ENCODE measurements around the gene CEP63.

The CEP63 gene

DNA sequence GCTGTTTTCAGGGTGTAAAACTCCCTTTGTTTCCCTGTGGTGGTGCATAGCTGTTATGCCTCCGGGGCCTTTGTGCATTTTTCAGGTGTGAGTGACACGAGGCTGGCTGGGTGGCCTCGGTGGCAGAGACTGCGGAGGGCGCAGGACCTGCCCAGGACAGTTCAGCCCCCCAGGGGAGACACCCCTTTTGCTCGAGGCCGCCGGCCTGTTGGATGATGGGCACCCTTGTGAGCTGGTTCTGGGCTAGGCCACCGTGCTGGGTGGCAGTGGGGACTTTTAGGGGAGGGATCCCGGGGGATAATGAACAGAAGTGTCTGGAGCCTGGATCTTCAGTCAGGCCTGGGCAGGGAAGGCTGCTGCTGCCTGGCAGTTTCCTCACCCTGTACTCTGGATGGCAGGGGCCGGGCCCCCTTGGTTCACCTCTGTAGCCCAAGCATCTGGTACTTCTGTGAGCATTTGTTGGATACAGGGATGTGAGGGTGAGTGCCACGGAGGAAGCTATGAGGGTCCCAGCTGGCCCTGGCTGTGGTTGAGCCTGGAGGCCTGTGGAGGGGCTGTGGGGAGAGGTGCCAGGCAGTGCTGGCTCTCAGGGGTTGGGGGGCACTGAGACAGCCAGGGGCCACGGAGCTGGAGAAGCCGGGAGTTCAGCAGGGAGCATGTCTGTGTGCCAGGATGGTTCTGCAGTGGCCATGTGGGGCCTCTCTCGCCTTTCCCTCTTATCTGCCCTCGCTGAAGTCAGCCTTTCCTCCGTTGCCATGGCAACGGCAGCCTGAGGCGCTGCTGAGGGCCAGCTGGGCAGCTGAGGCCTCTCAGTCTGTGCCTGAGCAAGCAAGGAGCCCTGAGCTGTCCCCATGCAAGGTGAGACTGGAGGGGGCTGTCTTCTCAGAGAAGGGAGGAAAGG lies 115.9 kb downstream of the CEP63 start:
- H3K9me3 ChIP-seq (ENCODE audit: control insufficient read depth, low read length), result no peaks in the 10 kb centered on the region
- no peak overlapping the region for H3K9ac ChIP-seq (ENCODE audit: low read length)
- H3K27me3 ChIP-seq (replicated peaks; ENCODE audit: control insufficient read depth, insufficient read depth, low read length), result no peaks in the 10 kb centered on the region
- H3K36me3 ChIP-seq (ENCODE audit: control insufficient read depth, insufficient read depth, low read length, severe bottlenecking), result no peaks in the 10 kb centered on the region
- H3K4me3 ChIP-seq (ENCODE audit: low read length), result no peak overlapping the region
- H3K4me1 ChIP-seq (ENCODE audit: control insufficient read depth, insufficient read depth, low read length), result no peaks in the 10 kb centered on the region
- DNase-seq (ENCODE audit: low read depth), result peak; percentile 61

DNA sequence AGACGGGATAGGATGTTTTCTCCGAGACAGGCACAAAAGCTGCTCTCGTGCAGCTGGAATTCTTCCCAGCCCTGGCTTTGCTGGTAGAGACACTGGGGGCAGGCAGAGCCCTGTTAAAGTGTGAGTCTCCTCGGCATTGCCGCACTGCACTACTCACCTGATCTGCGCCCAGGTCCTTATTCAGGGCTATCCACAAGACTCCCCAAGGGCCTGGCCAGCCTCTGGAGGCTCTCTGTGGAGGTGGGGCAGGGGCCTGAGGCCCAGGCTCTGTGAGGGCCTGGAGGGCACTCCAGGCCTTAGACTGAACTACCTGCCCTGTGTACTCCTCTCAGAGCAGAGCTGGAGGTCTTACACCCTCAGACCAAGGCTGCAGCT lies 116.6 kb downstream of the CEP63 start:
- Histone ChIP-seq H3K36me3 (ENCODE audit: control insufficient read depth, insufficient read depth, low read length, severe bottlenecking) (no peaks in the 10 kb centered on the region), H3K4me3 (ENCODE audit: low read length) (no peak overlapping the region), H3K9ac (ENCODE audit: low read length) (no peak overlapping the region), H3K9me3 (ENCODE audit: control insufficient read depth, low read length) (no peaks in the 10 kb centered on the region), H3K4me1 (ENCODE audit: control insufficient read depth, insufficient read depth, low read length) (no peaks in the 10 kb centered on the region), H3K27me3 (replicated peaks; ENCODE audit: control insufficient read depth, insufficient read depth, low read length) (no peaks in the 10 kb centered on the region)
- DNase-seq (ENCODE audit: low read depth), result no peak

DNA sequence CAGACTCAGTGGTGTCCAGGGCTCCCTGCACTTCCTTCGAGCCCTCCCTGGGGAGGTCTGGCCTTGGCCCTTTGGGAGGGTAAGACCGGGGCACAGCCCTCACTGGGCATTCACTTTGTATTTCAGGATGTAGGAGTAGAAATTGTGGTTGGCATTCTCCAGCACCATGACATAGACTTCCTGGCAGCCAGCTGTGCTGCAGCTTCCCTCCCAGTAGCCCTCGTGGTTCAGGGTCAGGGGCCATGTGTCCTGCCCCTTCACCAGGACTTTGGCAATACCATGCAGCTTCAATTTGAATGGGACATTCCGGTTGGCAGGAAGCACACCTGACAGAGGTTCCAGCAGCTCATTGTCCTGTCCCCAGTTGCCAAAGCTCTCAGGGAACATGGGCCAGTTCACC lies 117.6 kb downstream of the CEP63 start:
- Histone ChIP-seq H3K27me3 (replicated peaks; ENCODE audit: control insufficient read depth, insufficient read depth, low read length) (no peaks in the 10 kb centered on the region), H3K9me3 (ENCODE audit: control insufficient read depth, low read length) (no peaks in the 10 kb centered on the region), H3K9ac (ENCODE audit: low read length) (no peak overlapping the region), H3K36me3 (ENCODE audit: control insufficient read depth, insufficient read depth, low read length, severe bottlenecking) (no peaks in the 10 kb centered on the region), H3K4me1 (ENCODE audit: control insufficient read depth, insufficient read depth, low read length) (no peaks in the 10 kb centered on the region), H3K4me3 (ENCODE audit: low read length) (no peak overlapping the region)
- DNase-seq (ENCODE audit: low read depth), result no peak

DNA sequence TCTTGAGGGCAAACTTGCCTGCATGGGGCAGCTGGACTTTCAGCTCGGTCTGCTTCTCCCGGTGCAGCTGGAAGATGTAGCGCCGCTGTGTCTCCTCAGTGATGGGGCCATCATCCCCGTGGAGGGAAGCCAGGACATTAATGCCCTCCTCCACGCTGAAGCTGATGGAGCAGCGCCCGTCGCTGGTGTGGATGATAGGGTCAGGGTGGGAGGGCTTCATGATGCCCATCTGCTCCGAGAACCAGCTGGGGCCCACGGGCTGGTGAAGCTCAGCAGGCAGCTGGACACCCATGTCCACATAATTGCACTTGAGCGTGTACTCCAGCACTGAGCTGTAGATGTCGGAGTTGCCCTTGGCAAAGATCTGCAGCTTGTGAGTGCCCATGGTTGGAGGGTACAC lies 118.1 kb downstream of the CEP63 start:
- H3K27me3 ChIP-seq (replicated peaks; ENCODE audit: control insufficient read depth, insufficient read depth, low read length), result no peaks in the 10 kb centered on the region
- H3K9ac ChIP-seq (ENCODE audit: low read length), result no peak overlapping the region
- no peaks in the 10 kb centered on the region for H3K9me3 ChIP-seq (ENCODE audit: control insufficient read depth, low read length)
- H3K4me3 ChIP-seq (ENCODE audit: low read length), result no peak overlapping the region
- no peaks in the 10 kb centered on the region for H3K36me3 ChIP-seq (ENCODE audit: control insufficient read depth, insufficient read depth, low read length, severe bottlenecking)
- no peak for DNase-seq (ENCODE audit: low read depth)
- H3K4me1 ChIP-seq (ENCODE audit: control insufficient read depth, insufficient read depth, low read length), result no peaks in the 10 kb centered on the region

DNA sequence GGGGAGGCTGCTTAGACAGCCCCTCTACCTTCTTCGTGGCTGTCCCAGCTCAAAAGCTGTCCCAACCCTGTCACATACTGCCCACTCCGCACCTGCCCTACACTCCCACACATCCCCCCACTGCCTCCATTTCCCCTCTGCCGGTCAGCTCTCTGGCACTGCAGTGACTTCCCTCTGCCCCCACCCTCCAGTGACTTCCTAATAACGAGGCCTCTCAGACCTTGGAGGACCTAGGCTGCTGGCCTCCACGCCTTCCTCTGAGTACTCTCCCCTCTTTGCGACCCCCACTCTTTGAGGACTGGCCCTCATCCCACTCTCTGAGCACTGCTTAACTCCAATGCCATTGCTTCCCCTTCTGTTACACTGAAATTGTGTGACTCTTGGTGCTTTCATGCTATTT lies 119.7 kb downstream of the CEP63 start:
- Histone ChIP-seq H3K9me3 (ENCODE audit: control insufficient read depth, low read length) (no peaks in the 10 kb centered on the region), H3K27me3 (replicated peaks; ENCODE audit: control insufficient read depth, insufficient read depth, low read length) (no peaks in the 10 kb centered on the region), H3K36me3 (ENCODE audit: control insufficient read depth, insufficient read depth, low read length, severe bottlenecking) (no peaks in the 10 kb centered on the region), H3K4me3 (ENCODE audit: low read length) (no peak overlapping the region), H3K9ac (ENCODE audit: low read length) (no peak overlapping the region), H3K4me1 (ENCODE audit: control insufficient read depth, insufficient read depth, low read length) (no peaks in the 10 kb centered on the region)
- no peak for DNase-seq (ENCODE audit: low read depth)

DNA sequence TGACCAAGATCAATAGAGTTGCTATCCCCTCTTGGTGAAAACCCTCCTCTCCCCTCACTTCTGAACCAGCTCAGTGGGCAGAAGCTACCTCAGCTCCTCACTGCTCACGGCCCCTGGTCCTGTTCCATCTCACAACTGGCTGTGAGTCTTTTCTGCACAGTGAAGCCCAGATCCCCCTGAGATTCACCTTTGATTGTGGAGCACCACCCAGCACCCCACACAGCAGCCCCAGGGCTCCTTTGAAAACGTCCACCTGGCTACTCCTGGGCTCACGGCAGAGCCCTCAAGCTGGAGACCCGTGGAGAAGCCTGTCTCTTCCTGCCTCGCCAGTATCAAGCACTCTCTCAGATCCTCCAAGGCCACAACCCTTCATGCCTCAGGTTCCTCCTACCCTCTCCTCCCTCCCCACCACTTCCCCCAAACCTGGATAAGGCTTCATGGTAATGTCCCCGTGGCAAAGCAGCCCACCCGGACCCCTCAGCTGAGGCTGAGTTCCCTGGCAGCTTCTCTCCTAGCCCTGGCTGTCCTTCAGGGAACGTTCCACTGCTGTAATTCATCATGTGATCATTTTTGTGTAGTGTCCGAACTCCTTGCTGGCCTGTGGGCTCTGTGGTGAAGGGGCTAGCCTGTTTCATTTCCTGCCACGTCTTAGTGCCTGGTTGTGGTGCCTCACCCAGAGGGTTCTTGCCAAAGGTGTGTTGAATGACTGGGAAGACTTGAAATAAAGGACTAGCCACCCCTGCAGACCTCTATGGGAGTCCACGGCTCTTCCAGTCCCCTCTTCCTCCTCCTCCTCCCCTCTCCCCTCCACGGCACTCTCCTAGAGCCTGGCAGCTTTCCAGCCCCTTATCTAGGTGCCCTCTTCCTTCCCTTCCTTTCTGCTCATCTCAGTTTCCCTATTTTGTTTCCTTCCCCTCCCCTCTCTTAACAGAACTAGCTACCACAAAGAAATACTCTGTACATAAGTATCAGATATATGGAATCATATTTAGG lies 120.5 kb downstream of the CEP63 start:
- H3K9me3 ChIP-seq (ENCODE audit: control insufficient read depth, low read length), result no peaks in the 10 kb centered on the region
- no peak for DNase-seq (ENCODE audit: low read depth)

DNA sequence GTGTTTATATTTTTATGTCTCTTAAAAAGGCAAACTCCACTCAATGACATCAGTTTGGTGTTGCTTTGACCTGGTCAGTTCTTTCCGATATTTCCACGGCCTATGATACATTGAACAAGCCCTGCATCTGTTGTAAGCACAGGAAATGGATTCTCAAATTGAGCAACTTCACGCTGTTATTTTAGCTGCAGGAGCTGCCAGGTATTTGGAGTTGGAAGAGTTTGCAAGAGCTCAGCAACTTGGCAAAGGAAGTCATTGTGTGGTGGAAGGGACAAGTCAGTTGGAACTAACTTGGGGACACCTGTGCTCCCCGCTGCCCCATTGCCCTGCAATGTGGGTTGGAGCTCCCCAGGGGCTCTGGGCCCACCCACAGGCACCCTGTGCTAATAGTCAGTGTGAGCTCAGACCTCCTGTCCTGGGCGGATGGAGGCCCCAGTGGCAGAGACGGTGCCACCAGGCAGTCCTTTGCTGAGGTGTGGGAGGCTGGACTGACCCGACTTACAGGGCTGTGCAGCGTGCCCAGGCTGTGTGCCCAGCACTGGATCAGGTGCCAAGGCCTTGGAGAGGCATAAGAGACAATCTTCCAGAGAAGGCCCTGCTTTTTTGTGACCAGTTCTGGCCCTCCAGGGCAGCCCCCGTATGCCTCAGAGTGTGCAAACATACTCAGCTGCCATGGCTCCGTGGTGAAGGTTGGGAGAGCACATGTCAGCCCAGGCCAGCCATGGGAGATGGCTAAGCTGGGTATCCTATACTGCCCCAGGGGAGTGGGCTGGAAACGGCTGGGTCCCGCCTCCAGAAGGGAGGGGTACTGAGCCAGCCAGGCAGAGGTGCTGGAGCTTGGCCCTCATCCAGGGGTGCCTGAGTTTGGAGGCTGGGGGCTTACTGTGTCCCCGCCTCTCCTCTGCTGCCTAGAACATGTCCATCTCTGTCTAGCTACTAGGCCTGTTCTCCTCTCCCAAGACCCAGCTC lies 121.5 kb downstream of the CEP63 start:
- H3K27me3 ChIP-seq (replicated peaks; ENCODE audit: control insufficient read depth, insufficient read depth, low read length), result no peaks in the 10 kb centered on the region
- no peaks in the 10 kb centered on the region for H3K4me1 ChIP-seq (ENCODE audit: control insufficient read depth, insufficient read depth, low read length)
- DNase-seq (ENCODE audit: low read depth), result no peak

More for the DNA sequence above, 120.5 kb downstream of the CEP63 start:
- Histone ChIP-seq H3K27me3 (replicated peaks; ENCODE audit: control insufficient read depth, insufficient read depth, low read length) (no peaks in the 10 kb centered on the region), H3K4me1 (ENCODE audit: control insufficient read depth, insufficient read depth, low read length) (no peaks in the 10 kb centered on the region), H3K9ac (ENCODE audit: low read length) (no peak overlapping the region), H3K4me3 (ENCODE audit: low read length) (no peak overlapping the region), H3K36me3 (ENCODE audit: control insufficient read depth, insufficient read depth, low read length, severe bottlenecking) (no peaks in the 10 kb centered on the region)

DNA sequence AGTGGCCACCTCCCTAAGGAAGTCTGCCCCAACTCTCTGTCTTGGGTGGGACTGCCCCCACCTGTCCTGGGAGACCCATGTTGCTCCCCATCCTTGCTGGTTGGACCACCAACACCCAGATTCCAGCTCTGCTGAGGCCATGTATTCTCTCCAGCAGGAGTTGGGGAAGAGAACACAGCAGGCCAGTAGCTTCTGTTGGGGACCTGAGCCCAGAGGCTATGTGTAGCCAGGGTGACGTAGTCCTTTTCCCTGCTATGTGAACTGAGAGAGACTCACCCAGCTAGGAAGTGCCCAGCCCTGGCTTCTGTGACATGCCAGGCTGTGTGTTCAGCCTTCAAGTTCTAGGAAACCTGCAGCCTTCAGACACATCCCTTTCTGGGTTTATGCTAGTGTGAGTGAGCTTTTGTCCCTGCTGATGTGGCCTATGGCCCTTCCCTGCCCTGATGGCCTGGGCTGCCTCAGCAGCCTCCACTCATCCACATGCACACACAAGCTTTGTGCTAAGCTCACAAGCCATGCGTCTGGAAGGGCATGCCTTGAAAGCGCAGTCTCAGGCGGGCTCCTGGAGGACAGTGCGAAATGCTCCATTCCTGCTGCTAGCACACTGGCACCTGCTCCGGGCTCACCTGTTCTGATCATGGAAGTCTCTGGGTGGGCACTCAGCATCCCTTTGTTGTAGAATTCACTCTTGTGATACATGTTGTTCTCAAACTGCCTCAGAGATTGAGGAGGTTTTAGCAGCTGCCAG lies 122.3 kb downstream of the CEP63 start:
- DNase-seq (ENCODE audit: low read depth), result no peak
- Histone ChIP-seq H3K9ac (ENCODE audit: low read length) (no peak overlapping the region), H3K36me3 (ENCODE audit: control insufficient read depth, insufficient read depth, low read length, severe bottlenecking) (no peaks in the 10 kb centered on the region), H3K9me3 (ENCODE audit: control insufficient read depth, low read length) (no peaks in the 10 kb centered on the region), H3K4me3 (ENCODE audit: low read length) (no peak overlapping the region), H3K4me1 (ENCODE audit: control insufficient read depth, insufficient read depth, low read length) (no peaks in the 10 kb centered on the region), H3K27me3 (replicated peaks; ENCODE audit: control insufficient read depth, insufficient read depth, low read length) (no peaks in the 10 kb centered on the region)

More for the DNA sequence above, 121.5 kb downstream of the CEP63 start:
- Histone ChIP-seq H3K9ac (ENCODE audit: low read length) (no peak overlapping the region), H3K9me3 (ENCODE audit: control insufficient read depth, low read length) (no peaks in the 10 kb centered on the region), H3K4me3 (ENCODE audit: low read length) (no peak overlapping the region), H3K36me3 (ENCODE audit: control insufficient read depth, insufficient read depth, low read length, severe bottlenecking) (no peaks in the 10 kb centered on the region)

DNA sequence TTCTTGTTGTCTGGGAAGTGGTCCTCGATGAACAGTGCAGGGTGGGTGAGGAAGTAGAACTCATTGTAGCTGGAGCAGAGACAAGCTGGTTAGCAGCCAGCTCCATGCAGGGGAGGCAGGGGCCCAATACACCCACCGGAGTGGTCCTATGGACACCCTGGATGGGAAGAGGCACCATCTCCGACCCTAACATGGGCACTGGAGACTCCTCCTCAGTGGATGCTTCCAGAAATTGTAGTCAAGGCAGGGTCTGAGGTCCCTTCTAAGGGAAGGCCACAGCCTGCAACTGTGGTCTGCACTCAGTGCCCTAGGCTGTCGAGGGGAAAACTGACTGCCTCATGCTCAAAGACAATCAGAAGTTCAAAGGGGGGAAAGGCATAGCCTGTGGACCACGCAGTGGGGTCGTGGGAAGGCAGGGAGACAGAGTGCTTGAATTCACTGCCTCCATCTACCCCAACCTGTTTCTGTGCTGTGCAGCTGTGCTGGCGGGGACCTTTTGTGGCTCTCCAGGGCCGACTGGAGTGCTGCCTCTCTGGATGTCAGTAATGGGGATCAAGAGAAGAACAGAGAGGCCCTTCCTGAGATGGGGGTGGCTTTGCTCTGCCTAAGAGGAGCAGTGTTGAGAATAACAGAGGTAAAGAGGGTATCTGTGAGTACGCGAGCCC lies 123.0 kb downstream of the CEP63 start:
- Histone ChIP-seq H3K9ac (ENCODE audit: low read length) (no peak overlapping the region), H3K36me3 (ENCODE audit: control insufficient read depth, insufficient read depth, low read length, severe bottlenecking) (no peaks in the 10 kb centered on the region), H3K9me3 (ENCODE audit: control insufficient read depth, low read length) (no peaks in the 10 kb centered on the region), H3K27me3 (replicated peaks; ENCODE audit: control insufficient read depth, insufficient read depth, low read length) (no peaks in the 10 kb centered on the region), H3K4me1 (ENCODE audit: control insufficient read depth, insufficient read depth, low read length) (no peaks in the 10 kb centered on the region), H3K4me3 (ENCODE audit: low read length) (no peak overlapping the region)
- DNase-seq (ENCODE audit: low read depth), result no peak

Measured in adipocyte (in vitro differentiated cells).